Endothelial cell of umbilical vein (primary cell): Measurements from ENCODE around the gene THSD4. TPM values are rescaled to one million over a fixed set of nuclear protein-coding genes. Genes with fewer than 3 reads are reported as not detected.

Experiments
- BruUV-seq: library from RNA; stranded (reverse); fragments of 400-500 nt; replicated peaks from 2 replicates; lab custom pipeline; 2021; lab: Mats Ljungman, UMichigan
- CTCF ChIA-PET: fragments of 300-600, 350-600 bp; sonication (Branson Sonifier 250); formaldehyde crosslinking; loops from one replicate; lab custom pipeline; 2021; ENCODE audit warnings: antibody characterized with exemption, inconsistent platforms; lab: Charles Lee
- POLR2A ChIA-PET: fragments of 300-600, 350-600 bp; sonication (Branson Sonifier 250); formaldehyde crosslinking; loops from one replicate; lab custom pipeline; 2021; ENCODE audit warnings: antibody characterized with exemption, inconsistent platforms; lab: Charles Lee
- DNase-seq: peaks from one replicate; pipeline ENCODE4 v3.0.0-alpha.2; 2011; ENCODE audit warnings: low read depth, low spot score
- FAIRE-seq: peaks from 2 replicates; lab custom pipeline; 2011; peaks lifted over from hg19 to GRCh38; lab: Jason Lieb, UNC
- H2AFZ ChIP-seq: 2 replicates; pipeline ENCODE4 v1.6.0; 2012; ENCODE audit warnings: low read depth, low read length, control low read depth, inconsistent platforms
- H3K27ac ChIP-seq: 2 replicates; pipeline ENCODE4 v1.5.1; 2011; ENCODE audit warnings: low read depth, mild to moderate bottlenecking, control low read depth, low read length, moderate library complexity; ENCODE audit not compliant: insufficient read depth
- H3K27me3 ChIP-seq, 2 experiments: 2 replicates each; pipeline versions ENCODE4 v1.6.0 to v1.6.1; 2011; ENCODE audit warnings: low read length in 2 of 2, mixed read lengths in 1 of 2; ENCODE audit not compliant: control insufficient read depth in 2 of 2, insufficient read depth in 2 of 2
- H3K36me3 ChIP-seq, 2 experiments: 2 replicates in 1 of 2; 3 replicates in 1 of 2; pipeline ENCODE4 v1.5.1; 2011; ENCODE audit warnings: low read length in 2 of 2, mild to moderate bottlenecking in 1 of 2, moderate library complexity in 1 of 2; ENCODE audit not compliant: control insufficient read depth in 2 of 2, insufficient read depth in 2 of 2; ENCODE audit errors: extremely low read depth in 1 of 2
- H3K4me1 ChIP-seq: 3 replicates; pipeline ENCODE4 v1.5.1; 2011; ENCODE audit warnings: mild to moderate bottlenecking, low read length; ENCODE audit not compliant: control insufficient read depth, insufficient read depth; ENCODE audit errors: extremely low read depth
- H3K4me2 ChIP-seq: 2 replicates; pipeline ENCODE4 v1.6.1; 2011; ENCODE audit warnings: low read length, control low read depth, mixed read lengths; ENCODE audit not compliant: insufficient read depth
- H3K4me3 ChIP-seq, 3 experiments: fragments of 200-600 bp in 1 of 3; sonication (generic), shearing (Covaris generic) in 1 of 3; replicated peaks in 1 of 3; 2 replicates each; pipeline ENCODE4 v1.5.1; 2011 to 2016; ENCODE audit warnings: control low read depth in 3 of 3, low read length in 3 of 3, mild to moderate bottlenecking in 2 of 3, inconsistent platforms in 1 of 3, low read depth in 1 of 3, moderate library complexity in 1 of 3; ENCODE audit not compliant: insufficient read depth in 1 of 3
- H3K79me2 ChIP-seq: 2 replicates; pipeline ENCODE4 v1.6.0; 2012; ENCODE audit warnings: low read length, inconsistent platforms; ENCODE audit not compliant: control insufficient read depth, insufficient read depth
- H3K9ac ChIP-seq: replicated peaks from 2 replicates; pipeline ENCODE3; 2011; ENCODE audit warnings: low read length, control low read depth; ENCODE audit not compliant: insufficient read depth; ENCODE audit errors: extremely low read depth
- H3K9me1 ChIP-seq: replicated peaks from 3 replicates; pipeline ENCODE4 v1.6.0; 2011; ENCODE audit warnings: mild to moderate bottlenecking, low read length; ENCODE audit not compliant: control insufficient read depth, insufficient read depth; ENCODE audit errors: extremely low read depth
- H3K9me3 ChIP-seq: replicated peaks from 2 replicates; pipeline ENCODE4 v1.5.1; 2012; ENCODE audit warnings: low read length, inconsistent platforms; ENCODE audit not compliant: control insufficient read depth, insufficient read depth
- H4K20me1 ChIP-seq: replicated peaks from 2 replicates; pipeline ENCODE3; 2011; ENCODE audit warnings: mild to moderate bottlenecking, low read length; ENCODE audit not compliant: control insufficient read depth, insufficient read depth; ENCODE audit errors: extremely low read depth
- EZH2 ChIP-seq: IDR thresholded peaks from 2 replicates; pipeline ENCODE4 v1.6.1; 2012; ENCODE audit warnings: borderline replicate concordance, low read depth, mild to moderate bottlenecking, moderate library complexity, low read length, inconsistent platforms; ENCODE audit not compliant: severe bottlenecking
- FOS ChIP-seq: IDR thresholded peaks from 2 replicates; pipeline ENCODE4 v1.6.1; 2011; ENCODE audit warnings: mild to moderate bottlenecking, low read length, moderate library complexity, borderline replicate concordance; ENCODE audit not compliant: insufficient read depth
- GATA2 ChIP-seq: IDR thresholded peaks from 2 replicates; pipeline ENCODE4 v1.7.0; 2011; ENCODE audit warnings: low read depth, mild to moderate bottlenecking, moderate library complexity, mixed read lengths, low read length; ENCODE audit not compliant: insufficient read length, insufficient read depth
- JUN ChIP-seq: IDR thresholded peaks from 2 replicates; pipeline ENCODE4 v1.6.1; 2011; ENCODE audit warnings: borderline replicate concordance, low read depth; ENCODE audit not compliant: insufficient read length, insufficient read depth
- MYC ChIP-seq: IDR thresholded peaks from one replicate; pipeline ENCODE4 v1.6.1; 2011; ENCODE audit warnings: mild to moderate bottlenecking, low read depth, low read length
- POLR2A ChIP-seq: IDR thresholded peaks from 2 replicates; pipeline ENCODE4 v1.6.1; 2012; ENCODE audit warnings: low read depth, mild to moderate bottlenecking, control low read depth, low read length
- POLR2AphosphoS5 ChIP-seq: IDR thresholded peaks from 2 replicates; pipeline ENCODE4 v1.6.1; 2012; ENCODE audit warnings: low read depth, mild to moderate bottlenecking, control low read depth, low read length, moderate library complexity; ENCODE audit not compliant: insufficient read depth
- dilution Hi-C: fragments of 300-500 bp; cut with MboI; formaldehyde crosslinking; loops from one replicate; pipeline ENCODE4 v1.15.0; 2019; ENCODE audit warnings: low sequenced_read_pairs; ENCODE audit not compliant: extremely low pct_ligation_motif_present
- intact Hi-C: fragments of 100-400 bp; cut with micrococcal nuclease; formaldehyde crosslinking; loops from one replicate; pipeline ENCODE4 v1.10.0; 2022
- polyA plus RNA-seq, 4 experiments: library from polyadenylated mRNA; depleted of rRNA in 3 of 4; stranded (reverse) in 3 of 4; unstranded in 1 of 4; fragments of >200 nt; gene quantifications; 2 replicates each; pipeline versions ENCODE4 v1.2.1 to v1.2.3, GENCODE V29; 2011 to 2012; ENCODE audit warnings: missing spikeins in 1 of 4
- total RNA-seq: library from RNA; stranded (reverse); gene quantifications from 2 replicates; pipeline ENCODE4 v1.2.3, GENCODE V29; 2021
- TF ChIP-seq, protein P1 (sequence below), 2 donors: IDR thresholded peaks; 1 replicate in 1 of 2; 2 replicates in 1 of 2; pipeline ENCODE4 v1.5.1; 2011; ENCODE audit warnings: low read length in 2 of 2, mild to moderate bottlenecking in 2 of 2, moderate library complexity in 2 of 2, control low read depth in 1 of 2, inconsistent platforms in 1 of 2, low read depth in 1 of 2; ENCODE audit not compliant: insufficient read depth in 1 of 2; ENCODE audit errors: extremely low read depth in 1 of 2
- TF ChIP-seq, protein P2 (sequence below): IDR thresholded peaks from 2 replicates; pipeline ENCODE4 v1.6.1; 2011; ENCODE audit not compliant: insufficient read depth, insufficient read length

Gene THSD4
- total and polyA plus RNA-seq, 2 donors (not counting 3 experiments of a cell fraction or from before 2014, with no cell fraction given) = 9.9 to 25.4 TPM

DNA sequence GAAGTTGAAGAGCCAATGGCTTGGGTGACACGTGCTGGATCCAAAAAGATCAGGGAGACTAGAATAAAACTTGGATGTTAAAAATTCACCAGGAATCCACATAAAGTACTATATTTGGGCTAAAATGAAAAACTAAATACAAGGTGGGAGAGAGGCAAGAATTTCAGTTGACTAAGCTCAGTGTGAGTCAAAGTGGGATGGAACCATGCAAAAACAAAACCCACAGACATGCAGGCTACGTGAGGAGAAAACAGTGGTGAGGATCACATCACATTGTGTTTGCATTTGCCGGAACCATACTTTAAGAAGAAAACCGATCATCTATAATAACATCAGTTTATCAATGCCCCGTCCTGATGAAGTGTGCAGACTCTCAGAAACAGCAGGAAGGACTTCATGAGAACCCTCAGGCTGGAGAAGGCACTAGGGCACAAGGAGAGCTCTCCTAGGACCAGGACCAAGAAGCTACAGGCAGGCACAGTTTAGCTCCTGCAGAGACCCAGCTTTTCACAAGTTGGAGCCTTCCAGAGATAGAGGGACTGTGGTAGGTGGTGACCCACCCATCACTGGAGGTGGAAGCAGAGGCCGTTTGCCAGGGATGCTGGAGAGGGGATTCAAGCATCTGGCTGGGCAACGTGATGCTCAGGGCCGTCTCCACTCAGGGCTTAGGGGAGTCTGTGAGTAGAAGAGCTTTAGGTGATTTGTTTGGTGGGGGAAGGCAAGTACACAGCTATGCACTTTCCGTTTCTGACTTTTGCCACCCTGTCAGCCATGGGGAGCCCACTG is 666.1 kb downstream of the THSD4 start:
- TF ChIP-seq, protein P1, sequence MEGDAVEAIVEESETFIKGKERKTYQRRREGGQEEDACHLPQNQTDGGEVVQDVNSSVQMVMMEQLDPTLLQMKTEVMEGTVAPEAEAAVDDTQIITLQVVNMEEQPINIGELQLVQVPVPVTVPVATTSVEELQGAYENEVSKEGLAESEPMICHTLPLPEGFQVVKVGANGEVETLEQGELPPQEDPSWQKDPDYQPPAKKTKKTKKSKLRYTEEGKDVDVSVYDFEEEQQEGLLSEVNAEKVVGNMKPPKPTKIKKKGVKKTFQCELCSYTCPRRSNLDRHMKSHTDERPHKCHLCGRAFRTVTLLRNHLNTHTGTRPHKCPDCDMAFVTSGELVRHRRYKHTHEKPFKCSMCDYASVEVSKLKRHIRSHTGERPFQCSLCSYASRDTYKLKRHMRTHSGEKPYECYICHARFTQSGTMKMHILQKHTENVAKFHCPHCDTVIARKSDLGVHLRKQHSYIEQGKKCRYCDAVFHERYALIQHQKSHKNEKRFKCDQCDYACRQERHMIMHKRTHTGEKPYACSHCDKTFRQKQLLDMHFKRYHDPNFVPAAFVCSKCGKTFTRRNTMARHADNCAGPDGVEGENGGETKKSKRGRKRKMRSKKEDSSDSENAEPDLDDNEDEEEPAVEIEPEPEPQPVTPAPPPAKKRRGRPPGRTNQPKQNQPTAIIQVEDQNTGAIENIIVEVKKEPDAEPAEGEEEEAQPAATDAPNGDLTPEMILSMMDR (IDR thresholded peaks at IDR 0.05; ENCODE audit: extremely low read depth in 1 of 2, insufficient read depth in 1 of 2, low read depth in 1 of 2, low read length in 2 of 2) = no peak
- no peak for TF ChIP-seq EZH2
- TF ChIP-seq JUN = no peak
- no peak for TF ChIP-seq POLR2AphosphoS5
- TF ChIP-seq GATA2 = no peak
- TF ChIP-seq POLR2A = no peak
- TF ChIP-seq, protein P2, sequence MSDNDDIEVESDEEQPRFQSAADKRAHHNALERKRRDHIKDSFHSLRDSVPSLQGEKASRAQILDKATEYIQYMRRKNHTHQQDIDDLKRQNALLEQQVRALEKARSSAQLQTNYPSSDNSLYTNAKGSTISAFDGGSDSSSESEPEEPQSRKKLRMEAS = no peak
- TF ChIP-seq MYC = no peak
- TF ChIP-seq FOS = no peak
- H3K4me1 ChIP-seq = peaks cover 19% of the 10 kb centered on the region
- FAIRE-seq (no peak), DNase-seq (no peak)
- no peak overlapping the region for H3K27ac ChIP-seq
- no peaks in the 10 kb centered on the region for H3K9me3 ChIP-seq
- no peak overlapping the region for H2AFZ ChIP-seq
- BruUV-seq = no TSS peak
- H3K4me3 ChIP-seq = no peak overlapping the region
- H3K36me3 ChIP-seq = no peaks in the 10 kb centered on the region
- dilution Hi-C loops (no loop called here), intact Hi-C loops (loop anchor here (2.0 kb wide), 1 partner anchor 21 kb away; no protein-coding TSS in a partner anchor)
- H4K20me1 ChIP-seq = no peaks in the 10 kb centered on the region
- no peak overlapping the region for H3K4me2 ChIP-seq
- no peaks in the 10 kb centered on the region for H3K79me2 ChIP-seq
- H3K9ac ChIP-seq = no peak overlapping the region
- H3K9me1 ChIP-seq = no peaks in the 10 kb centered on the region
- H3K27me3 ChIP-seq = no peaks in the 10 kb centered on the region
- POLR2A ChIA-PET = no interaction called here
- CTCF ChIA-PET = interaction anchor here (0.8 to 5.1 kb wide), 9 partner anchors 9 to 375 kb away, joined by 3 to 81 read pairs (median 12); no protein-coding TSS in a partner anchor
